NCI-H146 (cell line): Measurements from ENCODE around the gene FAM229B.

Experiments
- DNase-seq: peaks from one replicate; lab custom pipeline; 2025; lab: John Stamatoyannopoulos, UW

FAM229B gene

DNA sequence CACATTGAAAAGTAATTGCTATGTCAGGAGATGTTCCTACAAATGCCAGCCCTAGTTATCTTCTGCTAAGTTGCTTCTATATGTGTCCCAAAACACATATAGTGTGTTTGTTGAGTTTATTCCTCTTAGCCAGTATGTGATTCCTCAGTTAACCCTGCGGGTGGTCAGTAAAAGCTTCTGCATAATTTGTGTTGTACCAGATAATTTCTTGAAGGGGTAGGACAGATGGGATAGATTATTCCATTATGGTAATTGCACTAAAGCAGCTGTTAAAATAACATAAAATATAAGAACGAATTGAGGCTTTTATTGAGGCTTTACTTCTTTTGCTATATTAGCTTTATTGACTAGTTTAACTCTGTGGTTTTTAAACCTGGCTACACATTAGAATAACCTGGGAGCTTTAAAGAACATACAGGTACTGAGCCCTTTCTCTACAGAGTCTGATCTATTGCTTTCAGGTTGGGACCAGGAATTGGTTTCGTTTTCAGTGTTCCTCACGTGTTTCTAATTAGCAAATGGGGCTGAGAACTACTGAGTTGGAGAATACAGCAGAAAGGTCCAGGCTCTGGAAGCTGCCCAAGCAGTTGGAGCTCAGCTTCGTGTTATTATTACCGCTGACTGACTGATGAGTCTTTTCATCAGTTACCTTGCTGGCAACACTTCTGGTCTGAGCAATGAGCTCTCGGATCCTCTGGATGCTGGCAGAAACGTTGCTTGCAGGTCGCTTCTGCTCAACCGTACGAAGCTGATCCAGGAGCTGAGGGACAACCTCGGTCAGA is 56.9 kb downstream of the FAM229B start:
- peak; percentile 75 for DNase-seq

DNA sequence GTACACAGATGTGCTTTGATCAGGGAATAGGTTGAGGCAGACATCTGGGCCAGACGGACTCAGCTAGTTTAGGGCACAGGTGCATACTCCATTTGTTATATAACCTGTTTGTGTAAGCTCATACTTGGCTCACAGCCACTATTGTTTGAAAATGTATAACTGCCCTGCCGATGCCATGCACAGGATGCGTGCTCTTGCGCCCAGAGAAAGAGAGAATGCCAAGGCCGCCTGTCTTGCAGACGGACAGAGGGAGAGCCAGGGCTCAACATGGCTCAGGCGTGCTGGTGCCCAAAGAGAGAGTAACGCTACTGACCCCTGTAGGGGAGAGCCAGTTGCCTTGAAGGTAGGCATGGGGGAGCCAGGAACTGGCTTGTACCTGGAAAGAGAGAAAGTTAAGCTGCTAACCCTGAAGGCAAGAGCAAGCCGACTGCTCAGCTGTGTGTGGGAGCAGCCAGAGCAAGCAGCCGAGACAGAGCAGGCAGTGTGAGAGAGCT is 57.7 kb downstream of the FAM229B start:
- DNase-seq, result peak; percentile 71

DNA sequence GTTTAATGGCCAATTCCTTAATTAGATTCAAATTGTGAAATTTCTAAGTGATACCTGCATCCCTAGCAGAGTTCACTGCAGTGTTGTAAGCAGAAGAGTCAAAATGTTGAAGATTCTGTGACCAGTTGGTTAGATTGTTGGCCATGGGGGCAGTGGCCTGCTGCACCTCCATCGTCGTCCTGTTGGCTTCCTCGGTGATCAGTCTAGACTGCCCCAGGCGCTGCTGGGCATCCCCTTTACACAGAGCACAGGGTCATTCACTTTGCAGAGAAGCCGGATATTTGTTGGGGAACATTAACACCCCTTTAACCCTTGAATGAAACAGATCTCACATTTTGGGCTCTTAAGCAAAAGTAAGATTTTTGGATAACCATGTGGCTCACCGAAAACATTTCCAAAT is 60.7 kb downstream of the FAM229B start:
- DNase-seq, result no peak

DNA sequence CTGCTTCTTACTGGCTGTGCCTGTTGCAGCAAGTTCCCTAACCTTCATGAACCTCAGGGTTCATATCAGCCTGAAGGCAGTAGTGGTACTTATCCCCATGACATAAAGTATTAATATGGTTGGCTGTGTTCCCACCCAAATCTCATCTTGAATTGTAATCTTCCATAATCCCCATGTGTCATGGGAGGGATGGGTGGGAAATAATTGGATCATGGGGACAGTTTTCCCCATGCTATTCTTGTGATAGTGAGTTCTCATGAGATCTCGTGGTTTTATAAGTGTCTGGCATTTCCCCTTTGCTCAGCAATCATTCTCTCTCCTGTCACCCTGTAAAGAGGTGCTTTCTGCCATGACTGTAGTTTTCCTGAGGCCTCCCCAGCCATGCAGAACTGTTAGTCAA is 61.8 kb downstream of the FAM229B start:
- DNase-seq, result no peak

DNA sequence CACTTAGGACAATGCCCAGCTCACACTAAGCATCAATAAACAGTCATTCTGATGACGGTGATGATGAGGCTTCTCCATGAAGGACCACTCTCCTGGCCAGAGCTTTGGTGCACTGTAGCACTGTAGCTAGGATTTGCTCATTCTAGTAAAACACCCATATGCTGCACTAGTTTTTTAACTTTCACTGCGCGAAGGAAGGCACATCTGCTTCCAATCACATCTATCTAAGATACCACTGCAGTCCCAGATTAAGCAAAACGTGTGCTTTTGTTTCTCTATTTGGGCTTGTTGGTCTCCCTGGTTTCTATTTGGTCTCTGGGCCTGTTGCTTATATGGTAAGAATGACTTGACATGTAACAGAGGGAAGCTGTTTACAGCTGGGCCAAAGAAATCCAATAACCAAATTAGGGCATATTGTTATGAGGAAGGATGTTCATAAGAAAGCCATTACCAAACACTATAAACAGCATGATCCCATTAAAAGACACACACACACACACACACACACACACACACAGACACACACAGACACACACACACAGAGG is 62.4 kb downstream of the FAM229B start:
- DNase-seq, result no peak

DNA sequence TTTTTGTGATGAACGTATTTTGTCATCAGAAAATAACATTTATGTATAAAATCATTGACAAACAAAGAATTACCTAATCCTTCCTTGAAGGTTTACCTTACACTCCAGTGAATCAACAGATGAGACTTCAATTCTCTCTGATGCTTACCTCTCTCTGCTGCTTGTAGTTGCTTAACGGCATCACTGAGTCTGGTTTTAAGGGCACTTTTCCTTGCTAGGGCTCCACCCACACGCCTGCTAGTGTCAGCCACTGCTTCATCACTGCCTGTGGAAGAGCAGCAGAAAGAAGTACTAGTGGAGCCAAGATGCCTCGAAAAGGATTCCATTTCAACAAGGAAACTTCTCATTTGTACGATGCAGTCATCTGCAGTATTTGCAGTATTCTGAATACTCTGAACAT is 63.0 kb downstream of the FAM229B start:
- DNase-seq, result no peak
